ENCODE results near the gene CLMN. TPM values are rescaled to one million over a fixed set of nuclear protein-coding genes. Genes with fewer than 3 reads are reported as not detected.

Gene CLMN
- total and polyA plus RNA-seq, 2 donors (not counting 3 experiments of a cell fraction or from before 2014, with no cell fraction given): 0.72 to 9.6 TPM

DNA sequence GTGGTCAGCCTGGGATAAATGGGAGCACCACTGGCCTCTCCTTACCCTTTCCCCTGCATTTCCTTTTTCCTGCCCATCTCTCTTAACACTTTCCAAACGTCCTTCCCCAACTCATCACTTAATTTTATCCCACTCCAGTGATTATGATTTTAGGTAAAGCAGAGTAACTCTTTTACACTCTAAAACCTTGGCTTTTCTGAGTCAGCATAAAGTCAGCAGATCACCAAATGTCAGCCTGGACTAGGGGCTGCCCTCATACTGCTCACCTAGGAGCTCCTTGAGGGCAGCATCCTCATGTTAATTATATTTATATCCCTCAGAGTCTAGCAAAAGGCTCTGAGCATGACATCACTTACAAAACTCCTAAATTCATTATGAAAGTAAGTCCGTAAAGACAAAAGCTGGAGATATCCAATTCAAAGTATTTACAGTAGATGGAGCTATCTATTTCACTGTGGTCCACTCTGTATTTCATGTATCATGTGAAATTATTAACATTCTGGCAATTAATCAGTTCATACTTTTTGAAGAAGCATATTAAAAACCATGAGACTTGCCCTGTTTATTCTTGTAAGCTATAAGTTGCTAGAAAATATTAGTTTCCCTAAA lies 145.4 kb downstream of the CLMN start:
- Histone ChIP-seq H3K9ac (replicated peaks; ENCODE audit: extremely low read depth, insufficient read depth, low read length) (no peak overlapping the region), H3K4me2 (ENCODE audit: insufficient read depth, low read length) (no peak overlapping the region), H3K9me1 (replicated peaks; ENCODE audit: control insufficient read depth, extremely low read depth, insufficient read depth, low read length) (no peaks in the 10 kb centered on the region), H4K20me1 (replicated peaks; ENCODE audit: control insufficient read depth, extremely low read depth, insufficient read depth, low read length) (no peaks in the 10 kb centered on the region), H3K27ac (ENCODE audit: insufficient read depth, low read depth, low read length) (no peak overlapping the region), H3K4me3 (replicated peaks in 1 of 3; ENCODE audit: insufficient read depth in 1 of 3, low read depth in 1 of 3, low read length in 3 of 3) (no peak overlapping the region), H3K27me3 (ENCODE audit: control insufficient read depth in 2 of 2, insufficient read depth in 2 of 2, low read length in 2 of 2) (peaks cover 4 to 6% of the 10 kb centered on the region in 2 experiments), H3K36me3 (ENCODE audit: control insufficient read depth in 2 of 2, extremely low read depth in 1 of 2, insufficient read depth in 2 of 2, low read length in 2 of 2) (no peaks in the 10 kb centered on the region), H3K9me3 (replicated peaks; ENCODE audit: control insufficient read depth, insufficient read depth, low read length) (no peaks in the 10 kb centered on the region), H3K4me1 (ENCODE audit: control insufficient read depth, extremely low read depth, insufficient read depth, low read length) (peaks cover 11% of the 10 kb centered on the region), H2AFZ (ENCODE audit: low read depth, low read length) (peak overlapping the region; percentile 54), H3K79me2 (ENCODE audit: control insufficient read depth, insufficient read depth, low read length) (no peaks in the 10 kb centered on the region)
- intact Hi-C loops (cut with micrococcal nuclease): loop anchor here (1.0 to 5.0 kb wide), 2 partner anchors 93 to 187 kb away; no protein-coding TSS in a partner anchor
- peak; percentile 49 for DNase-seq (ENCODE audit: low read depth, low spot score)
- TF ChIP-seq POLR2A (IDR thresholded peaks at IDR 0.05; ENCODE audit: low read depth, low read length) (no peak), POLR2AphosphoS5 (IDR thresholded peaks at IDR 0.05; ENCODE audit: insufficient read depth, low read depth, low read length) (no peak), JUN (IDR thresholded peaks at IDR 0.05; ENCODE audit: borderline replicate concordance, insufficient read depth, insufficient read length, low read depth) (no peak), MYC (IDR thresholded peaks at IDR 0.05; ENCODE audit: low read depth, low read length) (no peak), FOS (IDR thresholded peaks at IDR 0.05; ENCODE audit: borderline replicate concordance, insufficient read depth, low read length) (no peak), EZH2 (IDR thresholded peaks at IDR 0.05; ENCODE audit: borderline replicate concordance, low read depth, low read length, severe bottlenecking) (no peak), GATA2 (IDR thresholded peaks at IDR 0.05; ENCODE audit: insufficient read depth, insufficient read length, low read depth, low read length) (no peak)
- TF ChIP-seq, protein P1, sequence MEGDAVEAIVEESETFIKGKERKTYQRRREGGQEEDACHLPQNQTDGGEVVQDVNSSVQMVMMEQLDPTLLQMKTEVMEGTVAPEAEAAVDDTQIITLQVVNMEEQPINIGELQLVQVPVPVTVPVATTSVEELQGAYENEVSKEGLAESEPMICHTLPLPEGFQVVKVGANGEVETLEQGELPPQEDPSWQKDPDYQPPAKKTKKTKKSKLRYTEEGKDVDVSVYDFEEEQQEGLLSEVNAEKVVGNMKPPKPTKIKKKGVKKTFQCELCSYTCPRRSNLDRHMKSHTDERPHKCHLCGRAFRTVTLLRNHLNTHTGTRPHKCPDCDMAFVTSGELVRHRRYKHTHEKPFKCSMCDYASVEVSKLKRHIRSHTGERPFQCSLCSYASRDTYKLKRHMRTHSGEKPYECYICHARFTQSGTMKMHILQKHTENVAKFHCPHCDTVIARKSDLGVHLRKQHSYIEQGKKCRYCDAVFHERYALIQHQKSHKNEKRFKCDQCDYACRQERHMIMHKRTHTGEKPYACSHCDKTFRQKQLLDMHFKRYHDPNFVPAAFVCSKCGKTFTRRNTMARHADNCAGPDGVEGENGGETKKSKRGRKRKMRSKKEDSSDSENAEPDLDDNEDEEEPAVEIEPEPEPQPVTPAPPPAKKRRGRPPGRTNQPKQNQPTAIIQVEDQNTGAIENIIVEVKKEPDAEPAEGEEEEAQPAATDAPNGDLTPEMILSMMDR (IDR thresholded peaks at IDR 0.05; ENCODE audit: extremely low read depth in 1 of 2, insufficient read depth in 1 of 2, low read depth in 1 of 2, low read length in 2 of 2): no peak
- TF ChIP-seq, protein P2, sequence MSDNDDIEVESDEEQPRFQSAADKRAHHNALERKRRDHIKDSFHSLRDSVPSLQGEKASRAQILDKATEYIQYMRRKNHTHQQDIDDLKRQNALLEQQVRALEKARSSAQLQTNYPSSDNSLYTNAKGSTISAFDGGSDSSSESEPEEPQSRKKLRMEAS (IDR thresholded peaks at IDR 0.05; ENCODE audit: insufficient read depth, insufficient read length): no peak
- dilution Hi-C loops (cut with MboI; ENCODE audit: extremely low pct_ligation_motif_present, low sequenced_read_pairs): no loop called here
- ChIA-PET POLR2A (no interaction called here), CTCF (interaction anchor here (0.6 to 1.4 kb wide), 18 partner anchors 9 to 268 kb away, joined by 3 to 25 read pairs (median 4); partner anchors contain the start of gene DICER1)
- FAIRE-seq: peak; percentile 40
- BruUV-seq (replicated peaks): no TSS peak
